ENCODE data around the gene WNT7A.
"Not testable (repeated sequence)": the region's sequence is repeated elsewhere in the genome, so short reads cannot be mapped to it uniquely, and the experiment has no call there.

WNT7A gene

GRCh38 chr3:13865106-13865505 lies 14.8 kb downstream of the WNT7A start:
- no peak for DNase-seq (ENCODE audit: low spot score)

GRCh38 chr3:13863965-13864595 lies 15.8 kb downstream of the WNT7A start:
- no peak for DNase-seq (ENCODE audit: low spot score)

GRCh38 chr3:13863382-13863952 lies 16.4 kb downstream of the WNT7A start:
- DNase-seq (ENCODE audit: low spot score), result no peak

GRCh38 chr3:13861461-13861860 lies 18.4 kb downstream of the WNT7A start:
- DNase-seq (ENCODE audit: low spot score), result no peak

- no peak for DNase-seq (ENCODE audit: low spot score)
Observed at GRCh38 chr3:13860001-13860400, 19.9 kb downstream of the WNT7A start.

GRCh38 chr3:13858768-13859520 lies 20.9 kb downstream of the WNT7A start:
- DNase-seq (ENCODE audit: low spot score), result no peak

- DNase-seq (ENCODE audit: low spot score), result no peak
Observed at GRCh38 chr3:13857702-13858380, 22.0 kb downstream of the WNT7A start.

GRCh38 chr3:13856628-13857027 lies 23.2 kb downstream of the WNT7A start:
- DNase-seq (ENCODE audit: low spot score), result not testable (repeated sequence)

- no peak for DNase-seq (ENCODE audit: low spot score)
Observed at GRCh38 chr3:13856006-13856405, 23.9 kb downstream of the WNT7A start.

- no peak for DNase-seq (ENCODE audit: low spot score)
Observed at GRCh38 chr3:13854492-13854891, 25.4 kb downstream of the WNT7A start.

- no peak for DNase-seq (ENCODE audit: low spot score)
Observed at GRCh38 chr3:13853978-13854296, 25.9 kb downstream of the WNT7A start.

- DNase-seq (ENCODE audit: low spot score), result no peak
Observed at GRCh38 chr3:13853256-13853977, 26.5 kb downstream of the WNT7A start.

GRCh38 chr3:13852638-13853009 lies 27.2 kb downstream of the WNT7A start:
- DNase-seq (ENCODE audit: low spot score), result no peak

GRCh38 chr3:13851997-13852637 lies 27.8 kb downstream of the WNT7A start:
- no peak for DNase-seq (ENCODE audit: low spot score)

GRCh38 chr3:13851091-13851849 lies 28.6 kb downstream of the WNT7A start:
- no peak for DNase-seq (ENCODE audit: low spot score)

- DNase-seq (ENCODE audit: low spot score), result no peak
Observed at GRCh38 chr3:13850161-13850945, 29.5 kb downstream of the WNT7A start.

- DNase-seq (ENCODE audit: low spot score), result no peak
Observed at GRCh38 chr3:13849018-13849417, 30.9 kb downstream of the WNT7A start.

GRCh38 chr3:13846716-13847570 lies 32.9 kb downstream of the WNT7A start:
- DNase-seq (ENCODE audit: low spot score), result no peak

- DNase-seq (ENCODE audit: low spot score), result no peak
Observed at GRCh38 chr3:13846238-13846637, 33.6 kb downstream of the WNT7A start.

Data from hematopoietic multipotent progenitor cell treated with erythropoietin and hydrocortisone succinate and interleukin-3 and kit ligand, for 17 days (in vitro differentiated cells).